GM21619 (cell line): ENCODE results near the gene NALF2.

Experiments used
- ATAC-seq: cut with Tn5 transposase; IDR thresholded peaks from one replicate; pipeline ENCODE4 v1.9.1; 2021; ENCODE audit not compliant: unreplicated experiment

The NALF2 gene

GRCh38 chrX:69503782-69504625, at the start of gene NALF2:
Gene NALF2, plus strand, starts transcription at chrX:69504326. Its CDS starts 957 bp downstream, at chrX:69505283.
- ATAC-seq: no peak

GRCh38 chrX:69457756-69458155, 46.4 kb upstream of the NALF2 start:
- ATAC-seq: no peak

GRCh38 chrX:69466546-69466945, 37.6 kb upstream of the NALF2 start:
- ATAC-seq: no peak

GRCh38 chrX:69469975-69470374, 34.2 kb upstream of the NALF2 start:
- no peak for ATAC-seq

GRCh38 chrX:69489625-69490024, 14.5 kb upstream of the NALF2 start:
- ATAC-seq: no peak

GRCh38 chrX:69493193-69493592, 10.9 kb upstream of the NALF2 start:
- no peak for ATAC-seq

GRCh38 chrX:69493766-69494165, 10.4 kb upstream of the NALF2 start:
- ATAC-seq: no peak

- no peak for ATAC-seq
Measured at GRCh38 chrX:69496183-69496582, 7.9 kb upstream of the NALF2 start.

GRCh38 chrX:69501429-69501828, 2.7 kb upstream of the NALF2 start:
- no peak for ATAC-seq

GRCh38 chrX:69503228-69503781, 821 bp upstream of the NALF2 start:
- no peak for ATAC-seq

- no peak for ATAC-seq
Measured at GRCh38 chrX:69504626-69505612, 793 bp downstream of the NALF2 start.

- ATAC-seq: no peak
Measured at GRCh38 chrX:69505772-69506616, 1.9 kb downstream of the NALF2 start.

- no peak for ATAC-seq
Measured at GRCh38 chrX:69506617-69507499, 2.7 kb downstream of the NALF2 start.

GRCh38 chrX:69507500-69507789, 3.3 kb downstream of the NALF2 start:
- ATAC-seq: no peak

GRCh38 chrX:69508610-69509009, 4.5 kb downstream of the NALF2 start:
- no peak for ATAC-seq

- ATAC-seq: no peak
Measured at GRCh38 chrX:69510137-69510715, 6.1 kb downstream of the NALF2 start.

- no peak for ATAC-seq
Measured at GRCh38 chrX:69510914-69511513, 6.9 kb downstream of the NALF2 start.

- ATAC-seq: no peak
Measured at GRCh38 chrX:69522052-69522451, 17.9 kb downstream of the NALF2 start.

- ATAC-seq: no peak
Measured at GRCh38 chrX:69523314-69523713, 19.2 kb downstream of the NALF2 start.
